ENCODE data around the gene POT1. TPM values are rescaled to one million over a fixed set of nuclear protein-coding genes. Genes with fewer than 3 reads are reported as not detected.

The POT1 gene
- total and polyA plus RNA-seq, 2 of the 4 experiments (the other 2 are of a cell fraction), result 12.7 to 28.5 TPM

GRCh38 chr7:124773339-124773738, 156.3 kb downstream of the POT1 start:
- Histone ChIP-seq H2AFZ (replicated peaks; ENCODE audit: low read length, poor library complexity) (no peak overlapping the region), H4K8ac (ENCODE audit: low read depth in 2 of 2, low read length in 2 of 2) (no peak overlapping the region), H4K20me1 (ENCODE audit: insufficient read depth, low read length) (no peaks in the 10 kb centered on the region), H3K79me1 (ENCODE audit: low read depth in 1 of 2, low read length in 2 of 2) (no peaks in the 10 kb centered on the region), H3K4me1 (ENCODE audit: control insufficient read depth, insufficient read depth, low read length) (0 out of 2 replicates have a peak, but pooled peaks cover 2% of the 10 kb centered on the region), H3K9me3 (ENCODE audit: control insufficient read depth, insufficient read depth, low read length) (no peaks in the 10 kb centered on the region), H3K23ac (ENCODE audit: low read depth, low read length) (no peak overlapping the region), H3K36me3 (ENCODE audit: control insufficient read depth, insufficient read depth, low read length) (no peaks in the 10 kb centered on the region), H4K5ac (ENCODE audit: low read depth, low read length) (no peak overlapping the region), H3K4me2 (ENCODE audit: low read depth, low read length) (no peak overlapping the region), H3K9me1 (ENCODE audit: insufficient read depth, low read length) (no peaks in the 10 kb centered on the region), H2BK5ac (ENCODE audit: low read depth, low read length, poor library complexity, severe bottlenecking) (no peak overlapping the region), H2BK20ac (ENCODE audit: low read depth, low read length) (no peak overlapping the region), H4K91ac (ENCODE audit: insufficient read depth, low read depth, low read length) (no peak overlapping the region), H2BK120ac (ENCODE audit: low read depth, low read length) (no peak overlapping the region), H3K27ac (ENCODE audit: insufficient read depth, low read length) (no peak overlapping the region), H3K27me3 (ENCODE audit: control insufficient read depth, insufficient read depth, low read length) (no peaks in the 10 kb centered on the region), H3K4ac (ENCODE audit: low read depth, low read length) (no peak overlapping the region), H3K14ac (replicated peaks; ENCODE audit: low read depth, low read length) (no peak overlapping the region), H3K4me3 (ENCODE audit: insufficient read depth, low read depth, low read length) (no peak overlapping the region), H3K18ac (ENCODE audit: low read depth, low read length) (no peak overlapping the region), H2BK15ac (ENCODE audit: low read depth, low read length) (no peak overlapping the region), H3K56ac (ENCODE audit: extremely low read depth, insufficient read depth, low read length) (no peak overlapping the region), H2AK5ac (ENCODE audit: low read depth, low read length) (no peak overlapping the region), H3K9ac (ENCODE audit: low read depth, low read length) (no peak overlapping the region), H2AK9ac (replicated peaks; ENCODE audit: low read depth, low read length, poor library complexity) (no peak overlapping the region)
- no CpG with 5 or more reads among the region's 3 CpGs for WGBS, 2 experiments (ENCODE audit: extremely low coverage in 2 of 2, insufficient read length in 1 of 2)
- POLR2A ChIA-PET (ENCODE audit: unreplicated experiment), result no interaction called here
- dilution Hi-C loops (cut with HindIII; ENCODE audit: low sequenced_read_pairs, unreplicated experiment), result no loop called here
- intact Hi-C loops (cut with micrococcal nuclease), result no loop called here
- no TSS peak for BruUV-seq (replicated peaks)
- CTCF ChIA-PET, result interaction anchor here (0.7 to 1.2 kb wide), 2 partner anchors 12 to 34 kb away, joined by 3 read pairs; no protein-coding TSS in a partner anchor
- no peak for DNase-seq
- in situ Hi-C loops (cut with MboI; ENCODE audit: low sequenced_read_pairs), result no loop called here
- ATAC-seq (ENCODE audit: low read depth), result no peak
- TF ChIP-seq RAD21 (IDR thresholded peaks at IDR 0.05; ENCODE audit: low read length) (no peak), CHD1 (IDR thresholded peaks at IDR 0.05; ENCODE audit: low read depth, low read length) (no peak), MAZ (IDR thresholded peaks at IDR 0.05; ENCODE audit: borderline replicate concordance, low read depth, low read length) (no peak), MAFK (IDR thresholded peaks at IDR 0.05; ENCODE audit: low read depth, low read length) (no peak), POLR2A (IDR thresholded peaks at IDR 0.05; ENCODE audit: low read depth, low read length) (no peak)

Other genes starting within 250 kb of the POT1 start
- gene GPR37, start 164.0 kb downstream of the POT1 start, total RNA-seq (2012; rRNA removed), result 9.2 and 9.3 TPM in 2 replicates
- gene GPR37, start 164.0 kb downstream of the POT1 start, polyA plus RNA-seq (2012; rRNA removed), result 3.8 and 4.6 TPM in 2 replicates

Data from IMR-90 (cell line).